Coronary artery (tissue), 2 donors: ENCODE data around the gene OSBPL9.

Source experiments
- DNase-seq: peaks from one replicate; pipeline ENCODE4 v3.0.0-alpha.2; 2017; ENCODE audit warnings: low spot score
- H3K27ac ChIP-seq, 2 donors: fragments of 200-600 bp; sonication (generic); one replicate each; pipeline ENCODE4 v1.5.1; 2016 to 2019
- H3K4me3 ChIP-seq: fragments of 200-600 bp; sonication (generic); 2 replicates; pipeline ENCODE4 v1.5.1; 2016; ENCODE audit warnings: mild to moderate bottlenecking, moderate library complexity
- TF ChIP-seq, protein P1 (sequence below): fragments of 200-600 bp; sonication (generic); IDR thresholded peaks from one replicate; pipeline ENCODE4 v1.5.1; 2019; ENCODE audit warnings: antibody characterized with exemption

Gene OSBPL9

GRCh38 chr1:51628715-51629590, 12.1 kb downstream of the OSBPL9 start:
- DNase-seq = no peak
- Histone ChIP-seq H3K27ac (no peak overlapping the region), H3K4me3 (no peak overlapping the region)
- TF ChIP-seq, protein P1, sequence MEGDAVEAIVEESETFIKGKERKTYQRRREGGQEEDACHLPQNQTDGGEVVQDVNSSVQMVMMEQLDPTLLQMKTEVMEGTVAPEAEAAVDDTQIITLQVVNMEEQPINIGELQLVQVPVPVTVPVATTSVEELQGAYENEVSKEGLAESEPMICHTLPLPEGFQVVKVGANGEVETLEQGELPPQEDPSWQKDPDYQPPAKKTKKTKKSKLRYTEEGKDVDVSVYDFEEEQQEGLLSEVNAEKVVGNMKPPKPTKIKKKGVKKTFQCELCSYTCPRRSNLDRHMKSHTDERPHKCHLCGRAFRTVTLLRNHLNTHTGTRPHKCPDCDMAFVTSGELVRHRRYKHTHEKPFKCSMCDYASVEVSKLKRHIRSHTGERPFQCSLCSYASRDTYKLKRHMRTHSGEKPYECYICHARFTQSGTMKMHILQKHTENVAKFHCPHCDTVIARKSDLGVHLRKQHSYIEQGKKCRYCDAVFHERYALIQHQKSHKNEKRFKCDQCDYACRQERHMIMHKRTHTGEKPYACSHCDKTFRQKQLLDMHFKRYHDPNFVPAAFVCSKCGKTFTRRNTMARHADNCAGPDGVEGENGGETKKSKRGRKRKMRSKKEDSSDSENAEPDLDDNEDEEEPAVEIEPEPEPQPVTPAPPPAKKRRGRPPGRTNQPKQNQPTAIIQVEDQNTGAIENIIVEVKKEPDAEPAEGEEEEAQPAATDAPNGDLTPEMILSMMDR = no peak

- no peak for DNase-seq
- TF ChIP-seq, protein P1 = no peak
- Histone ChIP-seq H3K27ac (no peak overlapping the region), H3K4me3 (no peak overlapping the region)
These were observed 13.0 kb downstream of the OSBPL9 start for GRCh38 chr1:51629918-51630317.

DNA sequence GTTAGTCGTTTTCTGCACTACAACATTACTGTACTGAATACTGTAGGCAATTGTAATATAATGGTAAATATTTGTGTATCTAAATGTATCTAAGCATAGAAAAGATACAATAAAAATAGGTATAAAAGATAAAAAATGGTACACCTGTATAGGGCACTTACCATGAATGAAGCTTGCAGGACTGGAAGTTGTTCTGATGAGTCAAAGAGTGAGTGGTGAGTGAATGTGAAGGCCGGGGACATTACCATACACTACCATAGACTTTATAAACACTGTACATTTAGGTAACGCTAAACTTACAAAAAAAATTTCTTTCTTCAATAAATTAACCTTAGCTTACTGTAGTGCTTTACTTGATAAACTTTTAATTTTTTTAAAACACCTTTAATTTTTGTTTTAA, 13.5 kb downstream of the OSBPL9 start:
- no peak overlapping the region for H3K27ac ChIP-seq
- DNase-seq = no peak
- TF ChIP-seq, protein P1 = no peak
- no peak overlapping the region for H3K4me3 ChIP-seq

DNA sequence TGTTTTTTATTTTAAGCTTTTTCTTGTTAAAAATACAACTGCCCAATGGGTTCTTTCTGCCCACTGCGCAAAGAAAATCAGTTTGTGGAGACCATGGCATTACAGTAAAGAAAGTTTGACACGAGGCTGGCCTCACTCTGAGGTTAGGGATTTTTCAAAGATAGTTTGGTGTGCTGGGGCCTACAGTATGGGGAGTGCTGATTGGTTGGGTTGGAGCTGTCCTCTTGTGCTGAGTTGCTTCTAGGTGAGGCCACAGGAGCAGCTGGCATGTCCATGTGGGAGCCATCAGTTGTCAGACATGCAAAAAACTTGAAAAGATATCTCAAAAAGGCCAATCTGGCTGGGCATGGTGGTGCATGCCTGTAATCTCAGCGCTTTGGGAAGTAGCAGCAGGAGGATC, 14.0 kb downstream of the OSBPL9 start:
- no peak overlapping the region for H3K27ac ChIP-seq
- TF ChIP-seq, protein P1 = no peak
- H3K4me3 ChIP-seq = no peak overlapping the region
- DNase-seq = no peak

DNA sequence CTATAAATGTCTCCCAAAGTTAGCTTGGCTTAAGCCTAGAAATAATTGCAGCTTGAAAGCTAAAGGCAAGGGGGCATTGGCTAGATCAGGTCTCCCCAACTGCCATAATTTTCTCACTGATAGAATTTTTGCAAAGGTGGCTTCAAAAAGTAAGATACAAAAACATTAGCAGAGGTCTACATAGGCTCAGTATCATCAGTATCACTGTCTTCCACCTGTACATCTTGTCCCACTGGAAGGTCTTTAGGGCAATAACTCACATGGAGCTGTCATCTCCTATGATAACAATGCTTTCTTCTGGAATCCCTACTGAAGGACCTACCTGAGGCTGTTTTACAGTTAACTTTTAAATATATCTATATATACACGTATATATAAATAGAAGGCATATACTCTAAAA, 14.9 kb downstream of the OSBPL9 start:
- no peak overlapping the region for H3K27ac ChIP-seq
- TF ChIP-seq, protein P1 = no peak

DNA sequence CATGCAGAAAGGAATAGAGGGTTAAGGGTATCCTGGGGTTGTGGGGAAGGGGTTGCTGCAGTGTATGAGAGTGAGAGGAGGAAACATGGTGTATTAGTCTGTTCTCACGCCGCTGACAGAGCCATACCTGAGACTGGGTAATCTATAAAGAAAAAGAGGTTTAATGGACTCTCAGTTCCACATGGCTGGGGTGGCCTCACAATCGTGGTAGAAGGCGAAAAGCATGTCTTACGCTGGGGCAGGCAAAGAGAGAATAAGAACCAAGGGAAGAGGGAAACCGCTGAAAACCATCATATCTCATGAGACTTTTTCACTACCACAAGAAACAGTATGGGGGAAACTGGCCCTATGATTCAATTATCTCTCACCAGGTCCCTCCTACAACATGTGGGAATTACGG, 17.7 kb downstream of the OSBPL9 start:
- DNase-seq = no peak
- no peak overlapping the region for H3K4me3 ChIP-seq
- TF ChIP-seq, protein P1 = no peak
- peak overlapping the region in 1 of 2 donors; percentile 12 for H3K27ac ChIP-seq

More for the DNA sequence above, 14.9 kb downstream of the OSBPL9 start:
- no peak for DNase-seq
- no peak overlapping the region for H3K4me3 ChIP-seq

DNA sequence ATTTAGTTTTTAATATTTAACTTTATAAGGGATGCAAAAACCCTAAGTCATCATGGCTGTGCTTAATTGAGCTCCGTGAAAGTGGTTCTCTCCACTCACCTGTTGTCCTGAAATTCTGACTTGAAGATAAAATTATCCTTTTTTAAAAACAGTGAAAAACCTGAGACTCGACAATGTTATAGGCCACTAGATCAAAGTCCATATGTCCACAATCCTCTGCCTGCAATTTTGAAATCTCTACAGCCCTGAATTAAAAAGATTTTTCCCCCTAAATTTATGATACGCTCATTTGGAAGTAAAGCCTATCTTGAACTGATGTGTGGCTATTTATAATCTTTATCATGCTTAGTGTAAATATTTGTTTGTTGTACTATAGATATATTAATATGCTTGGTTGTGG, 18.7 kb downstream of the OSBPL9 start:
- Histone ChIP-seq H3K4me3 (no peak overlapping the region), H3K27ac (peak overlapping the region in 1 of 2 donors; percentile 0)
- DNase-seq = no peak
- TF ChIP-seq, protein P1 = no peak
